ENCODE data around the gene ARFGAP3. TPM values are rescaled to one million over a fixed set of nuclear protein-coding genes. Genes with fewer than 3 reads are reported as not detected.

The ARFGAP3 gene
- polyA plus RNA-seq, 1 of the 3 experiments (the other 2 are of a cell fraction), result 12.6 TPM

- H3K9me3 ChIP-seq, result no peaks in the 10 kb centered on the region
- TF ChIP-seq ELF1 (IDR thresholded peaks at IDR 0.05) (no peak), RFX5 (IDR thresholded peaks at IDR 0.05; ENCODE audit: low read length) (no peak)
- no peak overlapping the region for H3K27ac ChIP-seq (ENCODE audit: low read depth in 2 of 2, low read length in 1 of 2)
- H3K4me3 ChIP-seq (ENCODE audit: low read depth in 2 of 2, low read length in 1 of 2), result no peak overlapping the region
- peaks cover 16% of the 10 kb centered on the region for H3F3A ChIP-seq (replicated peaks; ENCODE audit: insufficient read depth)
- POLR2A ChIA-PET, result no interaction called here
- WGBS (ENCODE audit: low lambda C conversion rate), result 57% methylated on average over 4 of the region's 4 CpGs
- H3K9me2 ChIP-seq, result no peaks in the 10 kb centered on the region
- H3K79me2 ChIP-seq (ENCODE audit: insufficient read depth), result peaks cover 34% of the 10 kb centered on the region
- H3K4me2 ChIP-seq, result no peak overlapping the region
- H4K20me1 ChIP-seq (ENCODE audit: insufficient read depth), result peaks cover 9% of the 10 kb centered on the region
- no peak overlapping the region for H2AFZ ChIP-seq (ENCODE audit: low read depth)
- H3K36me3 ChIP-seq (replicated peaks in 1 of 2; ENCODE audit: control insufficient read depth in 1 of 2, insufficient read depth in 2 of 2, low read length in 1 of 2), result peaks cover 8 to 15% of the 10 kb centered on the region in 2 experiments
- no peak for DNase-seq
- no peak overlapping the region for H3K9ac ChIP-seq
- H3K4me1 ChIP-seq (ENCODE audit: control insufficient read depth in 1 of 2, insufficient read depth in 2 of 2, low read depth in 1 of 2, low read length in 1 of 2), result no peaks in the 10 kb centered on the region
- no peaks in the 10 kb centered on the region for H3K27me3 ChIP-seq (ENCODE audit: insufficient read depth)
- CTCF ChIA-PET, result interaction anchor here (1.1 kb wide), 1 partner anchor 8 kb away, joined by 3 read pairs; no protein-coding TSS in a partner anchor
These were observed 12.3 kb downstream of the ARFGAP3 start for GRCh38 chr22:42844756-42845155.

- Histone ChIP-seq H3K79me2 (ENCODE audit: insufficient read depth) (peaks cover 18% of the 10 kb centered on the region), H3K4me1 (ENCODE audit: control insufficient read depth in 1 of 2, insufficient read depth in 2 of 2, low read depth in 1 of 2, low read length in 1 of 2) (no peaks in the 10 kb centered on the region), H3K4me2 (no peak overlapping the region), H3K27me3 (ENCODE audit: insufficient read depth) (no peaks in the 10 kb centered on the region), H3F3A (replicated peaks; ENCODE audit: insufficient read depth) (peaks cover 16% of the 10 kb centered on the region), H4K20me1 (ENCODE audit: insufficient read depth) (no peaks in the 10 kb centered on the region), H2AFZ (ENCODE audit: low read depth) (no peak overlapping the region), H3K36me3 (replicated peaks in 1 of 2; ENCODE audit: control insufficient read depth in 1 of 2, insufficient read depth in 2 of 2, low read length in 1 of 2) (peaks cover 8 to 15% of the 10 kb centered on the region in 2 experiments), H3K9me3 (no peaks in the 10 kb centered on the region), H3K9ac (no peak overlapping the region), H3K9me2 (no peaks in the 10 kb centered on the region), H3K4me3 (ENCODE audit: low read depth in 2 of 2, low read length in 1 of 2) (no peak overlapping the region), H3K27ac (ENCODE audit: low read depth in 2 of 2, low read length in 1 of 2) (peak overlapping the region in 1 of 2 experiments; percentile 42; a peak in 1 of 4 replicates)
- DNase-seq, result no peak
- TF ChIP-seq RAD21 (IDR thresholded peaks at IDR 0.05; ENCODE audit: low read length) (no peak), MEF2A (IDR thresholded peaks at IDR 0.05; ENCODE audit: borderline replicate concordance, low read depth) (no peak), PBX3 (IDR thresholded peaks at IDR 0.05) (no peak), GABPA (IDR thresholded peaks at IDR 0.05; ENCODE audit: low read depth) (no peak), EP300 (IDR thresholded peaks at IDR 0.05; ENCODE audit: borderline replicate concordance in 1 of 2, low read depth in 1 of 2, low read length in 1 of 2) (no peak), JUND (IDR thresholded peaks at IDR 0.05) (no peak), MAX (IDR thresholded peaks at IDR 0.05; ENCODE audit: low read depth) (no peak), RCOR1 (IDR thresholded peaks at IDR 0.05; ENCODE audit: low read length) (no peak), SMC3 (IDR thresholded peaks at IDR 0.05; ENCODE audit: low read depth, low read length) (no peak), RXRA (IDR thresholded peaks at IDR 0.05; ENCODE audit: borderline replicate concordance, low read depth) (no peak), EZH2phosphoT487 (IDR thresholded peaks at IDR 0.05; ENCODE audit: borderline replicate concordance, low read depth) (no peak)
- 96% methylated on average over 12 of the region's 14 CpGs for WGBS (ENCODE audit: low lambda C conversion rate)
- POLR2A ChIA-PET, result no interaction called here
- CTCF ChIA-PET, result no interaction called here
These were observed 14.3 kb downstream of the ARFGAP3 start for GRCh38 chr22:42842658-42843370.

Data from SK-N-SH (cell line).